Measurements from ENCODE around the gene HCN4. TPM values are rescaled to one million over a fixed set of nuclear protein-coding genes. Genes with fewer than 3 reads are reported as not detected.
A peak's percentile ranks its signal among the peaks of the same experiment; 100 is the strongest.

HCN4 gene
- total and polyA plus RNA-seq, 2 experiments from 2014 or later, result 2.4 to 10.6 TPM

DNA sequence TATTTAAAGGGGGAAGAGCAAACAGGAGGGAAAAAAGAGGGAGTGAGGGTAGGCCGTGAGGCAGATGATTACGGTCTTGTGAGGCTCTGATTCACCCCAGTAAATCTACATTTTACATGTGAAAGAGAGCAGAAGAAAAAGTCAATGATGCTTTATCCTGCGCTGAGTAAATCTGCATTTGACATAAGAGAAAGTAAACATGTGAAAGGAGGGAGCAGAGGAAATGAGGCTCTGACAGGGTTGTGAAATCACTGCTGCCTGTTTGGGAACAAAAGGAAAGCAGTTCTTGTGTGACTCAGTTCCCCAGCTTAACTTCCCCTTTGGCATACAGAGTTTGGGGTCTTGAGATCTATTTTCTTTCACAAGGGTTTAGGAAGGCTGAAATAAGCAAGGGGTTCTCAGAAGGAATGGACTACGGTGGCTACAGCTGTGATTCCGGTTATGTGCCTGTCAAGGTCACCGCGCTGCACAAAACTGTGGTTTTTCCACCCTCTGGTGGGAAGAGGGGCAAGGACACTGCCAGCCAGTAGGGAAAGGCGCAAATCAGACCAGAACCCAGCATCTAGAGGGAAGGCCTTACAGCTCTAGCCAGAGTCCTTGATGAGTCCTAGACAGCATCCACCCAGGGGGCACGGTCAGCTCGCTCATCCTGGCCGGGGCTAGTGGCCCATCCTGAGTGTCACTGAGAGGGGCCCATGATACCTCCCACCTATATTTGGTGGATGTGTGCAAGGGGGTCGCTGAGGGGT is 18.9 kb upstream of the HCN4 start:
- H3K4me2 ChIP-seq, result peak overlapping the region; percentile 64
- no peaks in the 10 kb centered on the region for H3K27me3 ChIP-seq (ENCODE audit: insufficient read depth)
- Mint-ChIP-seq H3K4me1 (peaks cover 44% of the 10 kb centered on the region), H3K36me3 (ENCODE audit: low read depth) (peaks cover 2% of the 10 kb centered on the region; the same call in 1 of the 3 replicates), H3K27ac (peak overlapping the region; percentile 86), H3K4me3 (peak overlapping the region; percentile 32; the same call in 2 of the 3 replicates), H3K9me3 (peaks cover 3% of the 10 kb centered on the region; the same call in 2 of the 3 replicates), H3K27me3 (ENCODE audit: insufficient read depth, low read depth, poor library complexity) (peaks cover 22% of the 10 kb centered on the region)
- peaks cover 44% of the 10 kb centered on the region for H3K4me1 ChIP-seq (ENCODE audit: insufficient read depth)
- H3K27ac ChIP-seq (ENCODE audit: low read depth), result peak overlapping the region; percentile 88
- H3K9me2 ChIP-seq (ENCODE audit: insufficient read depth), result peaks cover 11% of the 10 kb centered on the region; the same call in 1 of the 2 replicates
- peak overlapping the region; percentile 14; the same call in 1 of the 2 replicates for H3K4me3 ChIP-seq
- TF ChIP-seq, protein P1, sequence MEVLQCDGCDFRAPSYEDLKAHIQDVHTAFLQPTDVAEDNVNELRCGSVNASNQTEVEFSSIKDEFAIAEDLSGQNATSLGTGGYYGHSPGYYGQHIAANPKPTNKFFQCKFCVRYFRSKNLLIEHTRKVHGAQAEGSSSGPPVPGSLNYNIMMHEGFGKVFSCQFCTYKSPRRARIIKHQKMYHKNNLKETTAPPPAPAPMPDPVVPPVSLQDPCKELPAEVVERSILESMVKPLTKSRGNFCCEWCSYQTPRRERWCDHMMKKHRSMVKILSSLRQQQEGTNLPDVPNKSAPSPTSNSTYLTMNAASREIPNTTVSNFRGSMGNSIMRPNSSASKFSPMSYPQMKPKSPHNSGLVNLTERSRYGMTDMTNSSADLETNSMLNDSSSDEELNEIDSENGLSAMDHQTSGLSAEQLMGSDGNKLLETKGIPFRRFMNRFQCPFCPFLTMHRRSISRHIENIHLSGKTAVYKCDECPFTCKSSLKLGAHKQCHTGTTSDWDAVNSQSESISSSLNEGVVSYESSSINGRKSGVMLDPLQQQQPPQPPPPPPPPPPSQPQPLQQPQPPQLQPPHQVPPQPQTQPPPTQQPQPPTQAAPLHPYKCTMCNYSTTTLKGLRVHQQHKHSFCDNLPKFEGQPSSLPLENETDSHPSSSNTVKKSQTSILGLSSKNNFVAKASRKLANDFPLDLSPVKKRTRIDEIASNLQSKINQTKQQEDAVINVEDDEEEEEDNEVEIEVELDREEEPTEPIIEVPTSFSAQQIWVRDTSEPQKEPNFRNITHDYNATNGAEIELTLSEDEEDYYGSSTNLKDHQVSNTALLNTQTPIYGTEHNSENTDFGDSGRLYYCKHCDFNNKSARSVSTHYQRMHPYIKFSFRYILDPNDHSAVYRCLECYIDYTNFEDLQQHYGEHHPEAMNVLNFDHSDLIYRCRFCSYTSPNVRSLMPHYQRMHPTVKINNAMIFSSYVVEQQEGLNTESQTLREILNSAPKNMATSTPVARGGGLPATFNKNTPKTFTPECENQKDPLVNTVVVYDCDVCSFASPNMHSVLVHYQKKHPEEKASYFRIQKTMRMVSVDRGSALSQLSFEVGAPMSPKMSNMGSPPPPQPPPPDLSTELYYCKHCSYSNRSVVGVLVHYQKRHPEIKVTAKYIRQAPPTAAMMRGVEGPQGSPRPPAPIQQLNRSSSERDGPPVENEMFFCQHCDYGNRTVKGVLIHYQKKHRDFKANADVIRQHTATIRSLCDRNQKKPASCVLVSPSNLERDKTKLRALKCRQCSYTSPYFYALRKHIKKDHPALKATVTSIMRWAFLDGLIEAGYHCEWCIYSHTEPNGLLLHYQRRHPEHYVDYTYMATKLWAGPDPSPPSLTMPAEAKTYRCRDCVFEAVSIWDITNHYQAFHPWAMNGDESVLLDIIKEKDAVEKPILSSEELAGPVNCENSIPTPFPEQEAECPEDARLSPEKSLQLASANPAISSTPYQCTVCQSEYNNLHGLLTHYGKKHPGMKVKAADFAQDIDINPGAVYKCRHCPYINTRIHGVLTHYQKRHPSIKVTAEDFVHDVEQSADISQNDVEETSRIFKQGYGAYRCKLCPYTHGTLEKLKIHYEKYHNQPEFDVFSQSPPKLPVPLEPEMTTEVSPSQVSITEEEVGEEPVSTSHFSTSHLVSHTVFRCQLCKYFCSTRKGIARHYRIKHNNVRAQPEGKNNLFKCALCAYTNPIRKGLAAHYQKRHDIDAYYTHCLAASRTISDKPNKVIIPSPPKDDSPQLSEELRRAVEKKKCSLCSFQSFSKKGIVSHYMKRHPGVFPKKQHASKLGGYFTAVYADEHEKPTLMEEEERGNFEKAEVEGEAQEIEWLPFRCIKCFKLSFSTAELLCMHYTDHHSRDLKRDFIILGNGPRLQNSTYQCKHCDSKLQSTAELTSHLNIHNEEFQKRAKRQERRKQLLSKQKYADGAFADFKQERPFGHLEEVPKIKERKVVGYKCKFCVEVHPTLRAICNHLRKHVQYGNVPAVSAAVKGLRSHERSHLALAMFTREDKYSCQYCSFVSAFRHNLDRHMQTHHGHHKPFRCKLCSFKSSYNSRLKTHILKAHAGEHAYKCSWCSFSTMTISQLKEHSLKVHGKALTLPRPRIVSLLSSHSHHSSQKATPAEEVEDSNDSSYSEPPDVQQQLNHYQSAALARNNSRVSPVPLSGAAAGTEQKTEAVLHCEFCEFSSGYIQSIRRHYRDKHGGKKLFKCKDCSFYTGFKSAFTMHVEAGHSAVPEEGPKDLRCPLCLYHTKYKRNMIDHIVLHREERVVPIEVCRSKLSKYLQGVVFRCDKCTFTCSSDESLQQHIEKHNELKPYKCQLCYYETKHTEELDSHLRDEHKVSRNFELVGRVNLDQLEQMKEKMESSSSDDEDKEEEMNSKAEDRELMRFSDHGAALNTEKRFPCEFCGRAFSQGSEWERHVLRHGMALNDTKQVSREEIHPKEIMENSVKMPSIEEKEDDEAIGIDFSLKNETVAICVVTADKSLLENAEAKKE (CRISPR knock-in tag; IDR thresholded peaks at IDR 0.05), result no peak
- TF ChIP-seq, protein P2, sequence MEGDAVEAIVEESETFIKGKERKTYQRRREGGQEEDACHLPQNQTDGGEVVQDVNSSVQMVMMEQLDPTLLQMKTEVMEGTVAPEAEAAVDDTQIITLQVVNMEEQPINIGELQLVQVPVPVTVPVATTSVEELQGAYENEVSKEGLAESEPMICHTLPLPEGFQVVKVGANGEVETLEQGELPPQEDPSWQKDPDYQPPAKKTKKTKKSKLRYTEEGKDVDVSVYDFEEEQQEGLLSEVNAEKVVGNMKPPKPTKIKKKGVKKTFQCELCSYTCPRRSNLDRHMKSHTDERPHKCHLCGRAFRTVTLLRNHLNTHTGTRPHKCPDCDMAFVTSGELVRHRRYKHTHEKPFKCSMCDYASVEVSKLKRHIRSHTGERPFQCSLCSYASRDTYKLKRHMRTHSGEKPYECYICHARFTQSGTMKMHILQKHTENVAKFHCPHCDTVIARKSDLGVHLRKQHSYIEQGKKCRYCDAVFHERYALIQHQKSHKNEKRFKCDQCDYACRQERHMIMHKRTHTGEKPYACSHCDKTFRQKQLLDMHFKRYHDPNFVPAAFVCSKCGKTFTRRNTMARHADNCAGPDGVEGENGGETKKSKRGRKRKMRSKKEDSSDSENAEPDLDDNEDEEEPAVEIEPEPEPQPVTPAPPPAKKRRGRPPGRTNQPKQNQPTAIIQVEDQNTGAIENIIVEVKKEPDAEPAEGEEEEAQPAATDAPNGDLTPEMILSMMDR (conservative IDR thresholded peaks at IDR 0.05; ENCODE audit: low read depth in 2 of 2), result peak in 1 of 2 experiments; percentile 23; a peak in 1 of 4 replicates
- TF ChIP-seq ZNF331 (CRISPR knock-in tag; IDR thresholded peaks at IDR 0.05; ENCODE audit: low read depth), result no peak
- no peaks in the 10 kb centered on the region for H3K36me3 ChIP-seq (ENCODE audit: insufficient read depth)
- H3F3A ChIP-seq (replicated peaks; ENCODE audit: low read depth), result peaks cover 15% of the 10 kb centered on the region; the same call in 1 of the 2 replicates
- no peaks in the 10 kb centered on the region for H3K79me2 ChIP-seq (replicated peaks; ENCODE audit: insufficient read depth)
- DNase-seq (ENCODE audit: low spot score) (peak; percentile 56), ATAC-seq (peak; percentile 53)
- peak overlapping the region; percentile 56 for H2AFZ ChIP-seq
- no peaks in the 10 kb centered on the region for H4K20me1 ChIP-seq (replicated peaks; ENCODE audit: insufficient read depth)

All from GM23338 (cell line).